COLO668 (cell line): ENCODE measurements around the gene RAD51B.
A peak's percentile ranks its signal among the peaks of the same experiment; 100 is the strongest.
"Not testable (repeated sequence)": the region's sequence is repeated elsewhere in the genome, so short reads cannot be mapped to it uniquely, and the experiment has no call there.

Experiments
- DNase-seq: peaks from one replicate; lab custom pipeline; 2025; ENCODE audit not compliant: unreplicated experiment; lab: John Stamatoyannopoulos, UW

Gene RAD51B

GRCh38 chr14:68074765-68075381, 255.3 kb downstream of the RAD51B start:
- no peak for DNase-seq

GRCh38 chr14:68075382-68076029, 255.9 kb downstream of the RAD51B start:
- no peak for DNase-seq

DNA sequence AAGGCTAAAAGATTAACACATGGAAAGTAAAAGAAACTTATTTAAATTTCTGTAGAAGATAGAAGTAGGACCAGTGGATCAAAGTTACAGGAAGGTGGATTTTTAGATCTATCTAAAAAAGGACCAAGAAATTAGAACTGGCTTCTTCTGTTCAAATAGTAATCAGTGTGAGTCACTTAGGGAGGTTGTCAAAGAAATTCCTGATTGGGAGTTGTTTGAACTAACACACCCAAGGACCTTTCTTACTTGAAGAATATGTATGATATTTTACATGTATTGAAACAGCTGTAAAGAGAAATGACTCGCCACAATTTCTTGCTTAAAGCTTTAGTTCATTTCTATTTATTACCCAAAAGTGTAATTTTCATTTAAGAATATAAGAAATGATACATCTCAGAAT, 256.9 kb downstream of the RAD51B start:
- DNase-seq: no peak

DNA sequence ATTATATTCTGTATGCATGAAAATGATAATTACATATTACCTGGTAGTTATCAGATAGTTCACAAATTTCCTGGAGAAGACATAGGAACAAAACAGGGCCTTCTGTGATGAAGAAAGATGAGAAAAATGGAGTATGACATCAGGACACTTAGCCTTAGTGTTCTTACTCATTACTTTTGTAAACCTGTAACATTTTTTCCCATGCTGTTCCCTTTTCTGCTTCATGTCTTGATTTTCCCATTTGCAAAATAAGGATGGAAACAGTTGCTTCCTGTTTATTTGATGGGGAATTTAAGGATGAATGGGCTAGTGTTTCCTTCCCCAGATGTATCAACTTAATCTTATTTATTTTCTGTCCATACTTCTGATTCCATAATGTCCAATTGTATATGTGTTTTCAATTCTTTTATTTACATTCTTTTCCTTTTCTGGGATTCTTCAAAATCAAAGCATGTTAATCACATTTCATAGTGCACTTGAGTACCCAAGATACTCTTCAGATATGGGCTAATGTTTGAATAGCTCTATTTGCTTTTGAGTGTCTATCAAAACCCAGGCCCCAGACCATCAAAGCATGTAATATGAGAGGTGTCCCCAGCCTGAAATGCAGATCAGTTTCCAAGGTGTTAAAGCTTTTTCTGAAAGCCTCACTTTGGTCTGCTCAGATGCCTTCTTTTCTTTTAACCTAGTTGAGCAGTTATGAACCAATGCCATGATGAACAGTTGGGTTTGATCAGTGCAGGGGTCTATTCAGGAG, 260.5 kb downstream of the RAD51B start:
- DNase-seq: peak; percentile 33

DNA sequence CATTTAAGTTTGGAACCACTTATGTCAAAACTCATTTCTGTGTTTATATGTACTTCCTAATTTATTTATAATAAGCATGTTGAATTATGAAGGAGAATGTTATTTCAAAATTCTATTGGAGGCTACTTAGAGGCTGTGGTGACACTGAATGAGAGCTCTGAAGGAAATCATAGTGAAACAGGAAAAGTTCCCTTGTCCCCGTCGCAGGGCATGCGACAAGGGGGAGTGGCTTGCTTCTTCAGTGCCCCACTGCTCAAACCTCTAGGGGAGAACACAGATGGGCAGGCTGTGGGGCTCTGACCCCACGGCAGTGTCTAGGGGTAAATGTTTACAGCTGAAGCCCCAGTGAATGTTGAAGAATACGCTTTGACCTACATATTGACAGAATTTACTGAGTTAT, 261.9 kb downstream of the RAD51B start:
- no peak for DNase-seq

DNA sequence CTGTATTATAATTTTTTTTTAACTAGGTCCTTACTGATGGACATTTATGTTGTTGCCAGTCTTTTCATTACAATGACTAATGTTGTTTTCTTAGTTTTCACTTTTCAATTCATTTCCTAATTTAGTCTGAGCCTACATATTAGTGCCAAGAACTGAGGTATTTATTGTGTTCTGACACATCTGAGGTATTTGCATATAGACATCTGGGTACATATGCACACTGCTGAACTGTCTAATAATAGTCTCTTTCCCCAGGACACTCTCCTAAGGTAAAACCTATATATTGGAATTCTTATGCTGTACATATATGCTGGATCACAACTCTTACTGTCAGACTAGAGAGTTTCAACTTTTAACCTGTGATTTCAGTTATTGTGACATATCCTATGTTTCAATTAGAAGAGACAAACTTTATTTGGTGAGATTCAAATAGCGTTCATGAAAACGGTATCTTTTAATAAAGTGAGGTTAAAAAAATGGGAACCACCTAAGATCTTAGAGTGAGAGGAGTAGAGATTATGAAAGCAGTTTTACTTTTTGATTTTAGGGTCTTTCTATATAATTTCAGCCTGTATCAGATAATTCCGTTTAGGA, 263.2 kb downstream of the RAD51B start:
- DNase-seq: no peak

GRCh38 chr14:68084256-68084655, 264.7 kb downstream of the RAD51B start:
- DNase-seq: peak; percentile 12

- DNase-seq: no peak
Measured at GRCh38 chr14:68085742-68086141, 266.2 kb downstream of the RAD51B start.

- DNase-seq: no peak
Measured at GRCh38 chr14:68088451-68088854, 268.9 kb downstream of the RAD51B start.

DNA sequence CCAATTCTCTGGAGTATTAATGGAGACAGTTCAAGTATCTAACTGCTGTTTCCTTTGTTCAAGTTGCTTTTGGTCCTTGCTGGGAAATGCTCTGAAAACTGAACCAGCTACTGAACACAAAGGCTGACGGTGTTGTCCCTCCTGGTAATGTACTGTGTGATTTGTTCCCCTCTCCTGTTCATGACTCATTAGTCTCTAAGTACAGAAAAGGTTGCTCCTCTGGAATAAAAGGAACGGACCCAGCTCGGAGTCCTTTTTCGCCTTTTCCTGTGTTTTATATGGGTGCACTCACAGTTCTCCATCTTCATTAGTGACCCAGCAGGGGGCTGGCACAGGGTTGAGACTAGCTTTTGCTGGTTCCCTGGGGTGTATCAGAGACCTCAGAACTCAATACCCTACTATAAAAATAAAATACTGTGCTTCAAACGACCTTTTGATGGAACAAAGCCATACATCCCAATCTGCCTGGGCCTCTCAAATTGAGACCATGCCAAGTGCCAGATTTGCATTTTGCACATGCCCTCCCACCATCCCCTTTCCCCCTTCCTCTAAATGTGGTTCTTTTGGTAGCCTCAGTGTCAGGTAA, 269.7 kb downstream of the RAD51B start:
- peak; percentile 56 for DNase-seq

- no peak for DNase-seq
Measured at GRCh38 chr14:68094158-68094557, 274.6 kb downstream of the RAD51B start.

DNA sequence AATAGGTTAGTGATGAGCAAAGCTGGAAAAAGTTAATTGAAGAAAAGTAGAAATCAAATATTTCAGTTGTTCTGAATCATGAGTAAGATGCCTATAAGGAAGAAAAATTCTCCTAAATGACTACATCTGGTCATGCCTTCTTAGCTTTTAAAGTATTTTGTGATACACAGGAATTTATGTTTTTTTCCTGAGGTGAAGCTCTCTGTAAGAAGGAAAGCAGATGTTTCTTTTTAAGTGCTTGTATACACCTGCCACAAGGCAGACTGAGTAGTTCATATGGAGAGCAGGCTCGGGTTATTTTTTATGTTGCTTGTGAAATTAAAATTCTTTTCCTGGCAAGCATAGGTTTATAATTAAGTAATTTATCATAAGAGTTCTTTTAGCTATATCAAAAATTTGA, 275.2 kb downstream of the RAD51B start:
- no peak for DNase-seq

GRCh38 chr14:68097727-68098126, 278.1 kb downstream of the RAD51B start:
- DNase-seq: no peak

GRCh38 chr14:68098834-68099233, 279.3 kb downstream of the RAD51B start:
- DNase-seq: no peak

GRCh38 chr14:68099495-68100045, 280.0 kb downstream of the RAD51B start:
- no peak for DNase-seq

GRCh38 chr14:68101715-68102301, 282.2 kb downstream of the RAD51B start:
- DNase-seq: not testable (repeated sequence)

GRCh38 chr14:68103853-68104252, 284.3 kb downstream of the RAD51B start:
- no peak for DNase-seq

GRCh38 chr14:68104518-68104917, 284.9 kb downstream of the RAD51B start:
- no peak for DNase-seq

GRCh38 chr14:68105816-68106215, 286.2 kb downstream of the RAD51B start:
- no peak for DNase-seq

DNA sequence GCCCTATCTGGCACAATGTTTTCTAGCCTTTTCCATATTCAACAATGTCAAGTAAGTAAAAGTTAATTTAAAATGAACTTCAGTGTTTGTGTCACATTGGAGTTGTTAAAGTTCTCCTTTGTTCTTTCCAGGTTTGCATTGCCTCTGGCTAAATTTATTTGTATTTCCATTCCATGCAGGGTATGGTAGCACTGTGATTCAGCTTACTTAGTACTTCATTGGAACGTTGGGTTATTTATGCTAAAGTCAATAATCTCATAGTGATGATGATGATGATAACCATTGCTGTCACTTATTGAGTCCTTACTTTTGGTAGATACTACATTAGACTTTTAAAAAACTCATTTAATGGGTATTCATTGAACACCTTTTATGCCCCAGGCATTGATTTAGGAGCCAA, 286.9 kb downstream of the RAD51B start:
- no peak for DNase-seq

DNA sequence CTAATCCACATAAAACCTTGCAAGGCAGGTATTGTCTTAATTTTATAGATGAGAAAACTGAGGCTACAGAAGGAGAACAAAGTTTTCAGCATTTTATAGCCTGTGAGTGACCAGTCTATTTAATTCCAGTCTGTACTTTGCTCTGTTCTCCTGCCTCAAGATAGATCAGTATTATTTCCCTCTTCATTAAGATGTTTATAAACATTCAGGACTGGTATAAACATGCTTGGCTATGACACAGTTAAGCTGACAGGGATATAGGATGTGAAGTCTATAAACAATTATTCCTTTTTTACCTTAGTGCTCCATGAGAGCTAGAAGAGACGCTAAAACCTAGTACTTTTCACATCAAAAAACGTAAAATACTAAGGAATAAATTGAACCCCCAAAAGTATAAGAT, 287.3 kb downstream of the RAD51B start:
- DNase-seq: no peak
